ENCODE results near the gene FNTB. TPM values are rescaled to one million over a fixed set of nuclear protein-coding genes. Genes with fewer than 3 reads are reported as not detected.

The FNTB gene
- total RNA-seq, 1 donor from 2014 or later, result 30.1 TPM

- no peak for TF ChIP-seq CTCF (conservative IDR thresholded peaks at IDR 0.05)
- Mint-ChIP-seq H3K4me3 (no peak overlapping the region), H3K36me3 (peaks cover 20% of the 10 kb centered on the region), H3K9me3 (no peaks in the 10 kb centered on the region), H3K4me1 (ENCODE audit: unreplicated experiment) (peaks cover 29% of the 10 kb centered on the region), H3K27me3 (no peaks in the 10 kb centered on the region), H3K27ac (no peak overlapping the region)
- no peak for DNase-seq (ENCODE audit: extremely low spot score, unreplicated experiment)
These were observed 20.5 kb downstream of the FNTB start for GRCh38 chr14:65007202-65007601.

- no peak for DNase-seq (ENCODE audit: extremely low spot score, unreplicated experiment)
- no peak for TF ChIP-seq CTCF (conservative IDR thresholded peaks at IDR 0.05)
- no peaks in the 10 kb centered on the region for H3K9me3 Mint-ChIP-seq
- H3K4me3 Mint-ChIP-seq, result no peak overlapping the region
- H3K36me3 Mint-ChIP-seq, result peaks cover 17% of the 10 kb centered on the region
- no peak overlapping the region for H3K27ac Mint-ChIP-seq
- no peaks in the 10 kb centered on the region for H3K27me3 Mint-ChIP-seq
- H3K4me1 Mint-ChIP-seq (ENCODE audit: unreplicated experiment), result peaks cover 21% of the 10 kb centered on the region
These were observed 23.7 kb downstream of the FNTB start for GRCh38 chr14:65010211-65010931.

DNA sequence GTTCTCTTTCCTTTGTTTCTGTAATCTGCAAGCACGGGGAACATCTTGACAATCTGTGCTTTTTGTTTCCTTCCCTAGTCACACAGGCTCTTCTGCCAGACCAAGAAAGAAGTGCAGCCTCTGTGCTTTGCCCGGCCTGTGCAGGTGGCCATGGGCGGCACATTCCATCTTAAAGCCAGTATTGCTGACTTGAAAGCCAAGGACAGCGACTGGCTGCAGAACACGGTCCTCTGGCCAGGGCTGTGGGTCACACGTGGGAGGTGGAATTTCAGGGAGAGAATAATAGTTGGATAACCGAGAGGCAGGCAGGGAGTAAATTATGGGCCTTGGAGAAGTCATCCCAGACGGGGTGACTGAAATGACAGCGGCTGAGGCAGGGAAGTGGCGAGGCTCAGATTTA lies 24.8 kb downstream of the FNTB start:
- Mint-ChIP-seq H3K27ac (no peak overlapping the region), H3K9me3 (no peaks in the 10 kb centered on the region), H3K4me1 (ENCODE audit: unreplicated experiment) (peaks cover 9% of the 10 kb centered on the region), H3K4me3 (no peak overlapping the region), H3K27me3 (no peaks in the 10 kb centered on the region), H3K36me3 (peaks cover 23% of the 10 kb centered on the region)
- no peak for TF ChIP-seq CTCF (conservative IDR thresholded peaks at IDR 0.05)
- no peak for DNase-seq (ENCODE audit: extremely low spot score, unreplicated experiment)

GRCh38 chr14:65012353-65012752 lies 25.7 kb downstream of the FNTB start:
- H3K27me3 Mint-ChIP-seq, result no peaks in the 10 kb centered on the region
- no peak for DNase-seq (ENCODE audit: extremely low spot score, unreplicated experiment)
- no peaks in the 10 kb centered on the region for H3K9me3 Mint-ChIP-seq
- peaks cover 23% of the 10 kb centered on the region for H3K36me3 Mint-ChIP-seq
- H3K27ac Mint-ChIP-seq, result no peak overlapping the region
- H3K4me3 Mint-ChIP-seq, result no peak overlapping the region
- TF ChIP-seq CTCF (conservative IDR thresholded peaks at IDR 0.05), result no peak
- H3K4me1 Mint-ChIP-seq (ENCODE audit: unreplicated experiment), result peaks cover 4% of the 10 kb centered on the region

DNA sequence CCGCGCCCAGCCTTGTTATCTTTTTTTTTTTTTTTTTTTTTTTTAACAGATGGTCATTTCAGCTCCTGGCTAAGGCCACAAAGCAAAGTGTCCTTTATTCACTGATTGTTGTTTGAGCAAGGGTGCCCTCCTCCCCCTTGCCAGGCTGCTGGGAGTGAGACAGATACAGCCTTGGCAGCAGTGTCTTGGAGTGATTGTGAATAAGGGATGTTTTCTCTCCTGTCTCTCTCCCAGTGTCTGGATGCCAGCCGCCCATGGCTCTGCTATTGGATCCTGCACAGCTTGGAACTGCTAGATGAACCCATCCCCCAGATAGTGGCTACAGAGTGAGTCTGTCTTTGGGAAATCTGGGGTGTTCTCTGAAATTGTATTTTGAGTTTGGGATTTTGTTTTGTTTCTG lies 28.7 kb downstream of the FNTB start:
- H3K9me3 Mint-ChIP-seq, result no peaks in the 10 kb centered on the region
- no peak overlapping the region for H3K4me3 Mint-ChIP-seq
- DNase-seq (ENCODE audit: extremely low spot score, unreplicated experiment), result no peak
- no peak for TF ChIP-seq CTCF (conservative IDR thresholded peaks at IDR 0.05)
- H3K27ac Mint-ChIP-seq, result no peak overlapping the region
- peaks cover 5% of the 10 kb centered on the region for H3K4me1 Mint-ChIP-seq (ENCODE audit: unreplicated experiment)
- peaks cover 17% of the 10 kb centered on the region for H3K36me3 Mint-ChIP-seq
- no peaks in the 10 kb centered on the region for H3K27me3 Mint-ChIP-seq

Data from type B pancreatic cell (in vitro differentiated cells).